Naive thymus-derived CD8-positive, alpha-beta T cell (primary cell): ENCODE measurements around the gene HNRNPA1L2. TPM values are rescaled to one million over a fixed set of nuclear protein-coding genes. Genes with fewer than 3 reads are reported as not detected.
A peak's percentile ranks its signal among the peaks of the same experiment; 100 is the strongest.
"Not testable (repeated sequence)": the region's sequence is repeated elsewhere in the genome, so short reads cannot be mapped to it uniquely, and the experiment has no call there.

Experiments
- ATAC-seq, 2 donors: fragments of 150-1000 bp; cut with Tn5 transposase in 1 of 2; sonication (Bioruptor Pico), chemical (Tn5 transposase) in 1 of 2; 1 replicate in 1 of 2; 2 replicates in 1 of 2; pipeline ENCODE4 v1.10.0; 2021; ENCODE audit warnings: mild to moderate bottlenecking in 2 of 2, moderate library complexity in 2 of 2
- POLR2A ChIA-PET: fragments of 350-600 bp; sonication (Branson Sonifier 250); formaldehyde crosslinking; loops from one replicate; lab custom pipeline; 2021; ENCODE audit warnings: antibody characterized with exemption; lab: Charles Lee
- DNase-seq, 10 donors: peaks; one replicate each; pipeline versions ENCODE4 v3.0.0 to v3.0.0-alpha.2; 2020 to 2022
- H3K27ac Mint-ChIP-seq, 10 donors: one replicate each; pipeline ENCODE4 v1.8.0; 2020 to 2022; ENCODE audit warnings: mild to moderate bottlenecking in 10 of 10, mixed read lengths in 10 of 10, moderate library complexity in 4 of 10, inconsistent platforms in 1 of 10
- H3K27me3 Mint-ChIP-seq, 5 donors: one replicate each; pipeline ENCODE4 v1.8.0; 2021 to 2022; ENCODE audit warnings: mixed read lengths in 5 of 5
- H3K36me3 Mint-ChIP-seq, 3 donors: one replicate each; pipeline ENCODE4 v1.8.0; 2020 to 2022; ENCODE audit warnings: mixed read lengths in 3 of 3, mild to moderate bottlenecking in 2 of 3, inconsistent platforms in 1 of 3
- H3K4me1 Mint-ChIP-seq, 4 donors: one replicate each; pipeline ENCODE4 v1.8.0; 2021 to 2022; ENCODE audit warnings: mixed read lengths in 4 of 4
- H3K4me3 Mint-ChIP-seq, 10 donors: one replicate each; pipeline ENCODE4 v1.8.0; 2020 to 2022; ENCODE audit warnings: mild to moderate bottlenecking in 10 of 10, mixed read lengths in 10 of 10, moderate library complexity in 6 of 10, inconsistent platforms in 1 of 10
- H3K9me3 Mint-ChIP-seq, 9 donors: one replicate each; pipeline ENCODE4 v1.8.0; 2020 to 2022; ENCODE audit warnings: mixed read lengths in 9 of 9, mild to moderate bottlenecking in 3 of 9, inconsistent platforms in 1 of 9, moderate library complexity in 1 of 9
- polyA plus RNA-seq, 3 donors: library from polyadenylated mRNA; unstranded; fragments of 300-500 nt; fragmentation: Illumina TruSeq; gene quantifications; one replicate each; pipeline ENCODE4 v1.2.3, GENCODE V29; 2021
- total RNA-seq, 8 experiments: library from RNA in 2 of 8; stranded (reverse) in 2 of 8; gene quantifications; one replicate each; pipeline ENCODE4 v1.2.3 and lab custom pipeline; 2021 to 2026

The HNRNPA1L2 gene
- total and polyA plus RNA-seq, 5 experiments from 2014 or later, result 6.5 to 19.2 (median 11.3) TPM

GRCh38 chr13:52652196-52652979 lies 10.2 kb downstream of the HNRNPA1L2 start, which contains the start of gene SUGT1:
SUGT1 (plus strand) TSS chr13:52652836; CDS start chr13:52652921, 85 bp downstream.
- peak; percentile 91 to 98 (median 95) for DNase-seq
- peak; percentile 93 to 94 for ATAC-seq
- peaks cover 5 to 13% (median 8%) of the 10 kb centered on the region in 3 donors for H3K36me3 Mint-ChIP-seq
- no peak within 1 kb of the TSS for H3K4me3 Mint-ChIP-seq
- H3K27ac Mint-ChIP-seq, result no peak within 1 kb of the TSS
- H3K4me1 Mint-ChIP-seq, result peaks cover 3 to 11% (median 6%) of the 10 kb centered on the region in 4 donors
- no peaks in the 10 kb centered on the region for H3K9me3 Mint-ChIP-seq
- POLR2A ChIA-PET, result interaction anchor here (0.6 to 3.2 kb wide), 9 partner anchors 24 to 1199 kb away, joined by 3 to 114 read pairs (median 5); partner anchors contain the start of genes ALG11, INTS6 and VPS36
- H3K27me3 Mint-ChIP-seq, result no peaks in the 10 kb centered on the region

DNA sequence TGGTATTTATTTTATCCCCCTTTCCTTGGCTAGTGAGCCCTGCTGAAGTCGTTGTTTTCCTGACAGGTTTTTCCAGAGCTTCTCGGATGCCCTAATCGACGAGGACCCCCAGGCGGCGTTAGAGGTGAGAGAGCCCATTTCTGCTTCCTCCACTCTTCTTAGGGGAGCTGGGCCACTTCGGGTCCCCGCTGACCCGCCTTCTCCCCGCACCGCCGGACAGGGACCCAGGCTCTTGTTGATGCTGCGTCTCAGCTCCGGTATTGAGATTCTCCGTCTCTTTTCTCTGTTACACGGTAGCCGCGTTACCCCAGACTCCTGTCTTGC lies 10.7 kb downstream of the HNRNPA1L2 start:
- no peaks in the 10 kb centered on the region for H3K9me3 Mint-ChIP-seq
- DNase-seq (peak in 1 of 10 donors; percentile 61), ATAC-seq (peak; percentile 16 to 27)
- no peak overlapping the region for H3K27ac Mint-ChIP-seq
- POLR2A ChIA-PET, result interaction anchor here (0.6 to 3.2 kb wide), 8 partner anchors 33 to 1200 kb away, joined by 3 to 114 read pairs (median 7); partner anchors contain the start of genes ALG11, INTS6 and VPS36
- H3K4me3 Mint-ChIP-seq, result no peak overlapping the region
- H3K36me3 Mint-ChIP-seq, result peaks cover 5 to 18% (median 8%) of the 10 kb centered on the region in 3 donors
- H3K4me1 Mint-ChIP-seq, result peaks cover 3 to 11% (median 6%) of the 10 kb centered on the region in 4 donors
- H3K27me3 Mint-ChIP-seq, result no peaks in the 10 kb centered on the region

- Mint-ChIP-seq H3K36me3 (peaks cover 3 to 55% (median 7%) of the 10 kb centered on the region in 3 donors), H3K4me3 (no peak overlapping the region), H3K4me1 (peaks cover 0 to 4% (median 1%) of the 10 kb centered on the region in 4 donors), H3K9me3 (no peaks in the 10 kb centered on the region), H3K27me3 (no peaks in the 10 kb centered on the region), H3K27ac (no peak overlapping the region)
- POLR2A ChIA-PET, result no interaction called here
- no peak for DNase-seq
- ATAC-seq, result no peak
Measured at GRCh38 chr13:52659340-52659739, 17.1 kb downstream of the HNRNPA1L2 start.

DNA sequence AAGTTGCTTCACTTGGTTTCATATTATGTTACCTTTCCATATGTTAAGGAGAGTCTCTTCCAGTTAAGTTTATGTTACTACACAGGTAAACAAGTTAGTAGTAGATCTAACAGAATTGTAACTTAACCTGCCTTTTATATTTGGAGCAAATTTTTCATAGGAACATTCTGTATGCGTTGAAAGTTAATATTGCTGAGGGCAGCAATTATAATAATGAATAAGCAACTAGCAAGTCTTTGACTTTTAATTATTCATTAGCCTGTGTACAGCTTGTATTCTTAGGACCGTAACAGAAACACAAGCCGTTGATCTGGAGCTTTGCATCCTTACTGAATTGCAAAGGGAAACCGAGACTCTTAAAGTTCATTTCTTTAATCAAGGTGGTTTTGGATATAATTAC lies 22.0 kb downstream of the HNRNPA1L2 start:
- H3K9me3 Mint-ChIP-seq, result no peaks in the 10 kb centered on the region
- no peak overlapping the region for H3K4me3 Mint-ChIP-seq
- H3K4me1 Mint-ChIP-seq, result peaks cover 0 to 11% (median 7%) of the 10 kb centered on the region in 4 donors
- H3K27me3 Mint-ChIP-seq, result no peaks in the 10 kb centered on the region
- peak overlapping the region in 1 of 10 donors; percentile 73 for H3K27ac Mint-ChIP-seq
- peaks cover 3 to 91% (median 9%) of the 10 kb centered on the region in 3 donors for H3K36me3 Mint-ChIP-seq
- no peak for DNase-seq
- ATAC-seq, result no peak
- POLR2A ChIA-PET, result no interaction called here

- Mint-ChIP-seq H3K27ac (peak overlapping the region in 1 of 10 donors; percentile 34), H3K27me3 (no peaks in the 10 kb centered on the region), H3K4me3 (no peak overlapping the region), H3K36me3 (peaks cover 3 to 89% (median 6%) of the 10 kb centered on the region in 3 donors), H3K4me1 (peaks cover 0 to 11% (median 6%) of the 10 kb centered on the region in 4 donors), H3K9me3 (no peaks in the 10 kb centered on the region)
- POLR2A ChIA-PET, result no interaction called here
- peak in 1 of 10 donors; percentile 3 for DNase-seq
- ATAC-seq, result peak in 1 of 2 donors; percentile 33
Measured at GRCh38 chr13:52665325-52665724, 23.1 kb downstream of the HNRNPA1L2 start.

- Mint-ChIP-seq H3K4me1 (peaks cover 0 to 11% (median 5%) of the 10 kb centered on the region in 4 donors), H3K36me3 (peaks cover 0 to 84% (median 8%) of the 10 kb centered on the region in 3 donors), H3K4me3 (no peak overlapping the region), H3K27me3 (no peaks in the 10 kb centered on the region), H3K27ac (no peak overlapping the region), H3K9me3 (no peaks in the 10 kb centered on the region)
- DNase-seq (no peak), ATAC-seq (no peak)
- POLR2A ChIA-PET, result no interaction called here
Measured at GRCh38 chr13:52669677-52670076, 27.4 kb downstream of the HNRNPA1L2 start.

GRCh38 chr13:52670726-52671125 lies 28.5 kb downstream of the HNRNPA1L2 start:
- no peak for ATAC-seq
- Mint-ChIP-seq H3K9me3 (no peaks in the 10 kb centered on the region), H3K27ac (no peak overlapping the region), H3K36me3 (peaks cover 0 to 82% (median 8%) of the 10 kb centered on the region in 3 donors), H3K27me3 (no peaks in the 10 kb centered on the region), H3K4me1 (peaks cover 2 to 13% (median 8%) of the 10 kb centered on the region in 4 donors), H3K4me3 (no peak overlapping the region)
- POLR2A ChIA-PET, result no interaction called here
- DNase-seq, result no peak

DNA sequence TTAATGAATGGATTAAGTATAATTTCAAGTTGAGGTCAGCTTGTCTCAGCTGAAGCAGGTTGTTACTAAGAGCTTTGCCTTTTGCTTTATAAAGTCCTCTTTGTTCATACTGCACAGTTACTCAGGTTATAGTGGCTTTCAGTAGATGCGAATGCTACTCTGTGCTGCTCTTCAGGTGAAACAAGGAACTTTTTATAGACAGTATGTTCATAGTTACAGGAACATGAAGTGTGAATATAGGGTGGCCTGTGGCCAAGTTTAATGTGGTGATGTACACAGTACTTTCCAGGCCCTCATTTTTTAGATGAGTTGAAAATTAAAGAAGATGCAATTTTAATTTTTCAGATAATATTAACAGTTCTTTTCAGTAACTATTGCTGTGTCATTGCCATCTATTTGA lies 31.2 kb downstream of the HNRNPA1L2 start:
- Mint-ChIP-seq H3K27me3 (no peaks in the 10 kb centered on the region), H3K4me3 (no peak overlapping the region), H3K4me1 (peaks cover under 1 to 11% (median 3%) of the 10 kb centered on the region in 4 donors), H3K27ac (no peak overlapping the region), H3K9me3 (no peaks in the 10 kb centered on the region), H3K36me3 (peaks cover 0 to 81% (median 6%) of the 10 kb centered on the region in 3 donors)
- POLR2A ChIA-PET, result no interaction called here
- ATAC-seq (no peak), DNase-seq (no peak)

DNA sequence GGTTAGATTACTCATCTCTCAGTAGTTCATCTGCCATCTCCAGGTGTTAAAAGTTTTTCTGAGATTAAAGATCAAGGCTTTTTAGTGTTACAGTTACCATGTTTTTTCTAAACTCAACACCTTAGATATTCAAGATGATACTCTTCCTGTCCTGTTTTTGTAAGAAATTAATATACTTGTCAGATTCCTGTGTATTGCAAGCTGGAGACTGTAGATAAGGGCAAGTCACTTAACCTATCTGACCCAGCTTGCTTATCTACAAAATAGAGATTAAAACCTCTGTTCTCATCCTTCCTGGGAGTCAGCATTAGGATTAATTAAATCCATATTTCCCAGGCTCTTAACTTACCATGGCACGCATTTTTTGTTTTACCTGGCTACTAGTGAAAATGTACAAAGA lies 35.6 kb downstream of the HNRNPA1L2 start:
- POLR2A ChIA-PET, result interaction anchor here (0.5 kb wide), 1 partner anchor 120 kb away, joined by 3 read pairs; no protein-coding TSS in a partner anchor
- ATAC-seq, result no peak
- Mint-ChIP-seq H3K27me3 (no peaks in the 10 kb centered on the region), H3K27ac (peak overlapping the region in 2 of 10 donors; percentile 10 to 11), H3K9me3 (no peaks in the 10 kb centered on the region), H3K4me1 (peaks cover 0 to 11% (median 3%) of the 10 kb centered on the region in 4 donors), H3K36me3 (peaks cover 2 to 82% (median 6%) of the 10 kb centered on the region in 3 donors), H3K4me3 (no peak overlapping the region)
- no peak for DNase-seq

- H3K27me3 Mint-ChIP-seq, H3K4me3 Mint-ChIP-seq, H3K9me3 Mint-ChIP-seq, H3K27ac Mint-ChIP-seq, POLR2A ChIA-PET, DNase-seq, ATAC-seq, H3K4me1 Mint-ChIP-seq: not testable (repeated sequence)
- H3K36me3 Mint-ChIP-seq, result peaks cover 13 to 80% (median 19%) of the 10 kb centered on the region in 3 donors
Measured at GRCh38 chr13:52685806-52686205, 43.6 kb downstream of the HNRNPA1L2 start.

DNA sequence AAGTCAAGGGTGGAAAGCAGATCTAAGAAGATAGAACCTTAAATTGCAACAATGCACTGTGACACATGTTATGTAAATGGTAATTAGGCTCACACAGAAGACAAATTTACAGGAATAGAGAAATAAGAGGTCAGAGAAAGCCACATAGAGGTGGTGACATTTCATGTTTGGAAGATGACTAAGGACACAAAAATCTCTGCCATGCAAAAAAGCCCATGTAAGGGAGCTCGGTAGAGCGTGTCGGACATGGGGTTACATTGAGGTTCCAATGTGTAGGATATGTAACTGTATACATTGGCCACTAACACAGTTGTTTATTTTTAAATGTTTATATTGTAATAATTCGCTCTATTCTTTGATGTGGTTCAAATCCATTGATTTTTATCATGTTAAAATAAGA lies 44.1 kb downstream of the HNRNPA1L2 start:
- DNase-seq, result no peak
- POLR2A ChIA-PET, result no interaction called here
- no peak for ATAC-seq
- H3K27ac Mint-ChIP-seq, result no peak overlapping the region
- H3K27me3 Mint-ChIP-seq, result no peaks in the 10 kb centered on the region
- peaks cover 1 to 11% (median 8%) of the 10 kb centered on the region in 4 donors for H3K4me1 Mint-ChIP-seq
- H3K36me3 Mint-ChIP-seq, result peaks cover 13 to 75% (median 17%) of the 10 kb centered on the region in 3 donors
- H3K4me3 Mint-ChIP-seq, result no peak overlapping the region
- no peaks in the 10 kb centered on the region for H3K9me3 Mint-ChIP-seq
